ENCODE measurements around the gene OR2A14. TPM values are rescaled to one million over a fixed set of nuclear protein-coding genes. Genes with fewer than 3 reads are reported as not detected.
A peak's percentile ranks its signal among the peaks of the same experiment; 100 is the strongest.

OR2A14 gene
- total and polyA plus RNA-seq, 10 of the 15 experiments (the other 5 are each of a cell fraction or from before 2014, with no cell fraction given), result not detected

GRCh38 chr7:144105211-144105610 lies 17.8 kb upstream of the OR2A14 start:
- TF ChIP-seq SREBF1 (IDR thresholded peaks at IDR 0.05; ENCODE audit: low read length), result no peak
- no peak for TF ChIP-seq YY1 (IDR thresholded peaks at IDR 0.05; ENCODE audit: low read depth, low read length)
- no peak for TF ChIP-seq KLF5 (IDR thresholded peaks at IDR 0.05; ENCODE audit: partially characterized antibody)
- TF ChIP-seq CEBPB (IDR thresholded peaks at IDR 0.05; ENCODE audit: borderline replicate concordance in 1 of 2, low read depth in 2 of 2, low read length in 2 of 2), result no peak
- TF ChIP-seq ZBTB40 (IDR thresholded peaks at IDR 0.05; ENCODE audit: borderline replicate concordance), result no peak
- TF ChIP-seq SIN3A (IDR thresholded peaks at IDR 0.05; ENCODE audit: low read depth, low read length), result no peak
- TF ChIP-seq NR2F1 (conservative IDR thresholded peaks at IDR 0.05), result 0 out of 2 replicates have a peak, but pooled peaks have one; percentile 6
- H3K4me1 ChIP-seq (ENCODE audit: control insufficient read depth, insufficient read depth, low read length), result no peaks in the 10 kb centered on the region
- no peak overlapping the region for H3K4me2 ChIP-seq (ENCODE audit: control insufficient read depth, insufficient read depth)
- intact Hi-C loops (cut with micrococcal nuclease; ENCODE audit: unreplicated experiment), result no loop called here
- H2AFZ ChIP-seq (ENCODE audit: control insufficient read depth, low read depth, low read length), result no peak overlapping the region
- in situ Hi-C loops (cut with MboI), result no loop called here
- no peak overlapping the region for H3K27ac ChIP-seq (ENCODE audit: control insufficient read depth, insufficient read depth)
- H3K27me3 ChIP-seq (replicated peaks in 1 of 2; ENCODE audit: control insufficient read depth in 2 of 2, insufficient read depth in 2 of 2, low read length in 1 of 2), result no peaks in the 10 kb centered on the region
- ChIA-PET RAD21 (ENCODE audit: unreplicated experiment) (no interaction called here), POLR2A (no interaction called here), SMC1A (ENCODE audit: uncharacterized antibody, unreplicated experiment) (interaction anchor here (0.6 to 1.3 kb wide), 3 partner anchors 11 to 1209 kb away, joined by 3 to 4 read pairs (median 3); no protein-coding TSS in a partner anchor), CTCF (interaction anchor here (1.7 kb wide), 1 partner anchor 23 kb away, joined by 8 read pairs; no protein-coding TSS in a partner anchor)
- no peaks in the 10 kb centered on the region for H3K9me3 ChIP-seq (replicated peaks; ENCODE audit: control insufficient read depth, insufficient read depth, low read length)
- BruUV-seq (replicated peaks), result no TSS peak
- H3K36me3 ChIP-seq (ENCODE audit: control insufficient read depth in 2 of 2, insufficient read depth in 2 of 2, low read length in 1 of 2), result no peaks in the 10 kb centered on the region
- H3K4me3 ChIP-seq, result no peak overlapping the region
- ATAC-seq, result no peak
- no peaks in the 10 kb centered on the region for H4K20me1 ChIP-seq (ENCODE audit: control insufficient read depth, insufficient read depth)
- no peak overlapping the region for H3K9ac ChIP-seq (ENCODE audit: control insufficient read depth, insufficient read depth, low read length)
- DNase-seq (ENCODE audit: low read depth, low spot score), result no peak
- FAIRE-seq, result no peak
- no peaks in the 10 kb centered on the region for H3K79me2 ChIP-seq (ENCODE audit: control insufficient read depth, insufficient read depth, low read length)

Data from GM12878 (cell line).